Measurements from ENCODE around the gene PPP2R3B.
"Not testable (repeated sequence)": the region's sequence is repeated elsewhere in the genome, so short reads cannot be mapped to it uniquely, and the experiment has no call there.

The PPP2R3B gene

GRCh38 chrX:404656-405055, 17.9 kb upstream of the PPP2R3B start:
- no peak for DNase-seq

- DNase-seq = no peak
Measured at GRCh38 chrX:402857-403256, 16.1 kb upstream of the PPP2R3B start.

- DNase-seq = no peak
Measured at GRCh38 chrX:400258-400657, 13.6 kb upstream of the PPP2R3B start.

GRCh38 chrX:397575-397974, 10.9 kb upstream of the PPP2R3B start:
- DNase-seq = no peak

- no peak for DNase-seq
Measured at GRCh38 chrX:394830-395229, 8.1 kb upstream of the PPP2R3B start.

- no peak for DNase-seq
Measured at GRCh38 chrX:392575-392846, 5.8 kb upstream of the PPP2R3B start.

GRCh38 chrX:391717-392574, 5.2 kb upstream of the PPP2R3B start:
- no peak for DNase-seq

- no peak for DNase-seq
Measured at GRCh38 chrX:390459-390858, 3.8 kb upstream of the PPP2R3B start.

- DNase-seq = no peak
Measured at GRCh38 chrX:389021-389441, 2.3 kb upstream of the PPP2R3B start.

GRCh38 chrX:387729-388128, 1.0 kb upstream of the PPP2R3B start:
- no peak for DNase-seq

GRCh38 chrX:386239-386767, 404 bp downstream of the PPP2R3B start:
- no peak for DNase-seq

GRCh38 chrX:385736-386135, 971 bp downstream of the PPP2R3B start:
- DNase-seq = not testable (repeated sequence)

- no peak for DNase-seq
Measured at GRCh38 chrX:384861-385260, 1.8 kb downstream of the PPP2R3B start.

- DNase-seq = no peak
Measured at GRCh38 chrX:378443-378842, 8.3 kb downstream of the PPP2R3B start.

GRCh38 chrX:376206-376605, 10.5 kb downstream of the PPP2R3B start:
- not testable (repeated sequence) for DNase-seq

- no peak for DNase-seq
Measured at GRCh38 chrX:375181-376036, 11.3 kb downstream of the PPP2R3B start.

- no peak for DNase-seq
Measured at GRCh38 chrX:374596-374995, 12.1 kb downstream of the PPP2R3B start.

GRCh38 chrX:373641-374471, 12.9 kb downstream of the PPP2R3B start:
- DNase-seq = no peak

GRCh38 chrX:372856-373640, 13.7 kb downstream of the PPP2R3B start:
- DNase-seq = no peak

- no peak for DNase-seq
Measured at GRCh38 chrX:371907-372306, 14.8 kb downstream of the PPP2R3B start.

GRCh38 chrX:370963-371745, 15.6 kb downstream of the PPP2R3B start:
- DNase-seq = no peak

Data from activated CD4-positive, CD25-positive, alpha-beta regulatory T cell treated with anti-CD3 and anti-CD28 coated beads, Interleukin-2, amount 50 U/mL, for 72 hours (primary cell).